CD14-positive monocyte (primary cell): ENCODE measurements around the gene PEX5L. TPM values are rescaled to one million over a fixed set of nuclear protein-coding genes. Genes with fewer than 3 reads are reported as not detected.

Experiments
- DNase-seq, 3 donors: peaks; one replicate each; pipeline ENCODE4 v3.0.0-alpha.2; 2011 to 2022
- H2AFZ ChIP-seq: 2 replicates; pipeline ENCODE4 v1.6.0; 2012; ENCODE audit warnings: mild to moderate bottlenecking, low read depth, low read length, inconsistent platforms; ENCODE audit not compliant: insufficient read depth, poor library complexity, severe bottlenecking
- H3K27ac ChIP-seq, 2 donors: 1 replicate in 1 of 2; 2 replicates in 1 of 2; pipeline ENCODE4 v1.5.1; 2012 to 2013; ENCODE audit warnings: low read length in 2 of 2, control low read depth in 1 of 2, inconsistent platforms in 1 of 2, low read depth in 1 of 2, mild to moderate bottlenecking in 1 of 2
- H3K27me3 ChIP-seq, 2 donors: one replicate each; pipeline versions ENCODE4 v1.6.0 to v1.6.1; 2011 to 2013; ENCODE audit warnings: low read length in 2 of 2; ENCODE audit not compliant: control insufficient read depth in 2 of 2, insufficient read depth in 2 of 2
- H3K36me3 ChIP-seq, 2 donors: replicated peaks in 1 of 2; 1 replicate in 1 of 2; 2 replicates in 1 of 2; pipeline versions ENCODE4 v1.5.1 to v1.6.1; 2012 to 2013; ENCODE audit warnings: low read length in 2 of 2, control low read depth in 1 of 2, inconsistent platforms in 1 of 2, mild to moderate bottlenecking in 1 of 2; ENCODE audit not compliant: insufficient read depth in 2 of 2, control insufficient read depth in 1 of 2
- H3K4me1 ChIP-seq, 2 donors: 1 replicate in 1 of 2; 2 replicates in 1 of 2; pipeline versions ENCODE4 v1.5.1 to v1.6.1; 2012 to 2013; ENCODE audit warnings: low read length in 2 of 2, control low read depth in 1 of 2, inconsistent platforms in 1 of 2, mild to moderate bottlenecking in 1 of 2, moderate library complexity in 1 of 2; ENCODE audit not compliant: insufficient read depth in 2 of 2, control insufficient read depth in 1 of 2
- H3K4me2 ChIP-seq: replicated peaks from 2 replicates; pipeline ENCODE3; 2012; ENCODE audit warnings: low read length, moderate library complexity, mild to moderate bottlenecking; ENCODE audit not compliant: poor library complexity, severe bottlenecking; ENCODE audit errors: extremely low read depth
- H3K4me3 ChIP-seq, 3 experiments: fragments of 200-600 bp in 1 of 3; sonication (generic) in 1 of 3; replicated peaks in 1 of 3; 1 replicate in 2 of 3; 2 replicates in 1 of 3; pipeline ENCODE4 v1.5.1; 2011 to 2013; ENCODE audit warnings: low read length in 3 of 3, mild to moderate bottlenecking in 3 of 3, control low read depth in 2 of 3, low read depth in 2 of 3, inconsistent platforms in 1 of 3, moderate library complexity in 1 of 3
- H3K79me2 ChIP-seq: 2 replicates; pipeline ENCODE4 v1.6.0; 2012; ENCODE audit warnings: mild to moderate bottlenecking, control low read depth, inconsistent platforms, low read length, moderate library complexity; ENCODE audit not compliant: insufficient read depth
- H3K9ac ChIP-seq: 2 replicates; pipeline ENCODE4 v1.6.0; 2017; ENCODE audit warnings: low read length, mild to moderate bottlenecking; ENCODE audit not compliant: insufficient read depth, poor library complexity, severe bottlenecking
- H3K9me3 ChIP-seq, 2 donors: replicated peaks in 1 of 2; 1 replicate in 1 of 2; 2 replicates in 1 of 2; pipeline versions ENCODE4 v1.5.1 to v1.6.1; 2012 to 2013; ENCODE audit warnings: low read length in 2 of 2, control low read depth in 1 of 2; ENCODE audit not compliant: control insufficient read depth in 1 of 2, insufficient read depth in 1 of 2
- H4K20me1 ChIP-seq: 2 replicates; pipeline ENCODE4 v1.6.0; 2012; ENCODE audit warnings: mild to moderate bottlenecking, low read length, control low read depth, moderate library complexity; ENCODE audit not compliant: insufficient read depth
- H3K27ac Mint-ChIP-seq, 7 donors: one replicate each; pipeline ENCODE4 v1.8.0; 2020; ENCODE audit warnings: mild to moderate bottlenecking in 7 of 7, mixed read lengths in 7 of 7, moderate library complexity in 6 of 7, inconsistent platforms in 2 of 7
- H3K27me3 Mint-ChIP-seq, 3 donors: one replicate each; pipeline ENCODE4 v1.8.0; 2021 to 2022; ENCODE audit warnings: low read depth in 3 of 3, mild to moderate bottlenecking in 3 of 3, mixed read lengths in 3 of 3, moderate library complexity in 3 of 3, inconsistent platforms in 1 of 3
- H3K36me3 Mint-ChIP-seq, 2 donors: one replicate each; pipeline ENCODE4 v1.8.0; 2020; ENCODE audit warnings: mixed read lengths in 2 of 2, inconsistent platforms in 1 of 2, mild to moderate bottlenecking in 1 of 2
- H3K4me1 Mint-ChIP-seq: one replicate; pipeline ENCODE4 v1.8.0; 2020; ENCODE audit warnings: mild to moderate bottlenecking, mixed read lengths
- H3K4me3 Mint-ChIP-seq, 2 donors: one replicate each; pipeline ENCODE4 v1.8.0; 2020; ENCODE audit warnings: mild to moderate bottlenecking in 2 of 2, mixed read lengths in 2 of 2, moderate library complexity in 1 of 2
- H3K9me3 Mint-ChIP-seq, 7 donors: one replicate each; pipeline ENCODE4 v1.8.0; 2020 to 2022; ENCODE audit warnings: mixed read lengths in 7 of 7, mild to moderate bottlenecking in 6 of 7, moderate library complexity in 6 of 7, inconsistent platforms in 2 of 7
- WGBS: methylation state at CpG from one replicate; pipeline ENCODE4 v1.1.5; 2013; ENCODE audit warnings: missing lambda C conversion rate; ENCODE audit not compliant: insufficient coverage; 5-methylcytosine and 5-hydroxymethylcytosine counted together
- intact Hi-C, 2 donors: fragments of 100-400 bp; cut with micrococcal nuclease; formaldehyde crosslinking; loops; one replicate each; pipeline versions ENCODE4 v1.15.0 to v1.15.1; 2023
- polyA plus RNA-seq, 3 donors: library from polyadenylated mRNA; depleted of rRNA in 1 of 3; unstranded in 2 of 3; stranded (reverse) in 1 of 3; fragments of 300-500 nt in 2 of 3; fragments of >200 nt in 1 of 3; fragmentation: Illumina TruSeq in 2 of 3; gene quantifications; 1 replicate in 2 of 3; 2 replicates in 1 of 3; pipeline ENCODE4 v1.2.3, GENCODE V29; 2012 to 2021
- TF ChIP-seq, protein P1 (sequence below): fragments of 200-600 bp; IDR thresholded peaks from one replicate; pipeline ENCODE4 v1.8.0; 2022; ENCODE audit warnings: antibody characterized with exemption, mild to moderate bottlenecking

PEX5L gene
- polyA plus RNA-seq, 3 donors, result not detected

DNA sequence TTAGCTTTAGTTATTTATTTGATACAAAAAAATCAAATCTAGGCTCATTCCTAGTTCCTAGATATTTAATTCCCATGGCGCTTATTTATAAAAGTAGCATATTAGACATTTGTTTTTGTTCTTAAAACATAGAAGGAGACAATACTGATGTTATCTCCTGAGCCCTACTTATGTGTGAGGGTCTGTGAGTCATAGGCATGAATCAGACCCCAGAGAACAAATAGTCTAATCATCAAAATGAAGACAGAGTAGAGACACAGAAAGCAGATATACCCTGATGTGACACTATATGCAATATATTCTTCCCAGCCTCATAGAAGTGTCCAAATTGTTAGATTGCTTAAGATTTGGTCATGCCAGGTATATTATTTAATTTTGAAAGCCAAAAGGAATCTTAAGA lies 44.9 kb downstream of the PEX5L start:
- Histone ChIP-seq H3K4me1 (no peaks in the 10 kb centered on the region), H3K9ac (no peak overlapping the region), H3K79me2 (no peaks in the 10 kb centered on the region), H3K36me3 (no peaks in the 10 kb centered on the region), H3K9me3 (no peaks in the 10 kb centered on the region), H3K4me3 (no peak overlapping the region), H2AFZ (no peak overlapping the region), H3K4me2 (no peak overlapping the region), H3K27ac (no peak overlapping the region), H4K20me1 (no peaks in the 10 kb centered on the region), H3K27me3 (no peaks in the 10 kb centered on the region)
- TF ChIP-seq, protein P1, sequence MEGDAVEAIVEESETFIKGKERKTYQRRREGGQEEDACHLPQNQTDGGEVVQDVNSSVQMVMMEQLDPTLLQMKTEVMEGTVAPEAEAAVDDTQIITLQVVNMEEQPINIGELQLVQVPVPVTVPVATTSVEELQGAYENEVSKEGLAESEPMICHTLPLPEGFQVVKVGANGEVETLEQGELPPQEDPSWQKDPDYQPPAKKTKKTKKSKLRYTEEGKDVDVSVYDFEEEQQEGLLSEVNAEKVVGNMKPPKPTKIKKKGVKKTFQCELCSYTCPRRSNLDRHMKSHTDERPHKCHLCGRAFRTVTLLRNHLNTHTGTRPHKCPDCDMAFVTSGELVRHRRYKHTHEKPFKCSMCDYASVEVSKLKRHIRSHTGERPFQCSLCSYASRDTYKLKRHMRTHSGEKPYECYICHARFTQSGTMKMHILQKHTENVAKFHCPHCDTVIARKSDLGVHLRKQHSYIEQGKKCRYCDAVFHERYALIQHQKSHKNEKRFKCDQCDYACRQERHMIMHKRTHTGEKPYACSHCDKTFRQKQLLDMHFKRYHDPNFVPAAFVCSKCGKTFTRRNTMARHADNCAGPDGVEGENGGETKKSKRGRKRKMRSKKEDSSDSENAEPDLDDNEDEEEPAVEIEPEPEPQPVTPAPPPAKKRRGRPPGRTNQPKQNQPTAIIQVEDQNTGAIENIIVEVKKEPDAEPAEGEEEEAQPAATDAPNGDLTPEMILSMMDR, result no peak
- Mint-ChIP-seq H3K4me3 (no peak overlapping the region), H3K27me3 (peaks cover 0 to 2% (median 0%) of the 10 kb centered on the region in 3 donors), H3K27ac (no peak overlapping the region), H3K4me1 (no peaks in the 10 kb centered on the region), H3K36me3 (no peaks in the 10 kb centered on the region), H3K9me3 (peaks cover 0 to 11% (median 3%) of the 10 kb centered on the region in 7 donors)
- intact Hi-C loops, result no loop called here
- no CpG with 5 or more reads among the region's 1 CpG for WGBS
- DNase-seq, result no peak

DNA sequence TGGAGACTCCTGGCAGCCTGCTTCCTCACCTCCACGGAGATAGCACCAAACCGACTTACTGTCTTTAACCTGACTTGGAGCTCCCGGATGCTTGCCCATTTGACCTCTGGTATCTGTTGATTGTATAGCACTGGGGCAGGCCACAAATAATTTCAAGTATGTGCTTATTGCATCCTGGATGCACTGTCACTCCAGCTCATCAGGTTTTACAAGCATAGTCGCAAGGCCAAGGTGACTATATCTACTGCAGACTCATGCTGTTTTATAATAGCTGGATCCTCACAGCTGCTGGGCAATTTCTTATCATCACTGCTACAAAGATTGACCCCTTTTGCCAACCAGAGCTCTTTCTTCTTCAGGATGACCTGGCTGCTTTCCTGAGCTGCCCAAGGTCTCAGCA lies 45.6 kb downstream of the PEX5L start:
- DNase-seq, result no peak
- no peaks in the 10 kb centered on the region for H3K4me1 ChIP-seq
- H4K20me1 ChIP-seq, result no peaks in the 10 kb centered on the region
- WGBS, result 88% methylated on average over 4 of the region's 4 CpGs
- H3K27ac ChIP-seq, result no peak overlapping the region
- TF ChIP-seq, protein P1, result no peak
- H3K9me3 ChIP-seq, result no peaks in the 10 kb centered on the region
- Mint-ChIP-seq H3K4me3 (no peak overlapping the region), H3K27ac (no peak overlapping the region), H3K4me1 (no peaks in the 10 kb centered on the region), H3K36me3 (no peaks in the 10 kb centered on the region), H3K9me3 (peaks cover 0 to 6% (median 3%) of the 10 kb centered on the region in 7 donors), H3K27me3 (peaks cover 0 to 2% (median 0%) of the 10 kb centered on the region in 3 donors)
- intact Hi-C loops, result no loop called here
- no peaks in the 10 kb centered on the region for H3K27me3 ChIP-seq
- no peak overlapping the region for H3K4me2 ChIP-seq
- H3K36me3 ChIP-seq, result no peaks in the 10 kb centered on the region
- H3K4me3 ChIP-seq, result no peak overlapping the region
- H3K79me2 ChIP-seq, result no peaks in the 10 kb centered on the region
- no peak overlapping the region for H2AFZ ChIP-seq
- H3K9ac ChIP-seq, result no peak overlapping the region
